GM23338 (cell line): ENCODE measurements around the gene ENOX2. TPM values are rescaled to one million over a fixed set of nuclear protein-coding genes. Genes with fewer than 3 reads are reported as not detected.

Experiments
- ATAC-seq: fragments of 200-7000 bp; cut with Tn5 transposase; 3 replicates; pipeline ENCODE4 v1.9.1; 2020
- DNase-seq: peaks from one replicate; pipeline ENCODE4 v3.0.0-alpha.2; 2015; ENCODE audit warnings: low spot score
- H2AFZ ChIP-seq: fragments of 200-600 bp; sonication (generic); 2 replicates; pipeline ENCODE4 v1.8.0; 2016; ENCODE audit warnings: antibody characterized with exemption, mild to moderate bottlenecking, moderate library complexity
- H3F3A ChIP-seq: fragments of 200-600 bp; sonication (generic); replicated peaks from 2 replicates; pipeline ENCODE4 v1.8.0; 2017; ENCODE audit warnings: antibody characterized with exemption, mixed run types, low read depth
- H3K27ac ChIP-seq: fragments of 200-600 bp; sonication (generic); 2 replicates; pipeline ENCODE4 v1.6.1; 2016; ENCODE audit warnings: low read depth
- H3K27me3 ChIP-seq: fragments of 200-600 bp; sonication (generic); 2 replicates; pipeline ENCODE4 v1.8.0; 2016; ENCODE audit warnings: mild to moderate bottlenecking, mixed run types, moderate library complexity; ENCODE audit not compliant: insufficient read depth
- H3K36me3 ChIP-seq: fragments of 200-600 bp; sonication (generic); 2 replicates; pipeline ENCODE4 v1.8.0; 2016; ENCODE audit warnings: mild to moderate bottlenecking; ENCODE audit not compliant: insufficient read depth
- H3K4me1 ChIP-seq: fragments of 200-600 bp; sonication (generic); 2 replicates; pipeline ENCODE4 v1.8.0; 2016; ENCODE audit warnings: mild to moderate bottlenecking, moderate library complexity; ENCODE audit not compliant: insufficient read depth
- H3K4me2 ChIP-seq: fragments of 200-600 bp; sonication (generic); 2 replicates; pipeline ENCODE4 v1.7.1; 2017; ENCODE audit warnings: mixed run types
- H3K4me3 ChIP-seq: fragments of 200-600 bp; sonication (generic); 2 replicates; pipeline ENCODE4 v1.6.1; 2016; ENCODE audit warnings: mixed run types
- H3K79me2 ChIP-seq: fragments of 200-600 bp; sonication (generic); replicated peaks from 2 replicates; pipeline ENCODE4 v1.8.0; 2017; ENCODE audit warnings: mild to moderate bottlenecking; ENCODE audit not compliant: insufficient read depth
- H3K9me2 ChIP-seq: fragments of 200-600 bp; sonication (generic); 2 replicates; pipeline ENCODE4 v1.8.0; 2017; ENCODE audit not compliant: insufficient read depth
- H4K20me1 ChIP-seq: fragments of 200-600 bp; sonication (generic); replicated peaks from 2 replicates; pipeline ENCODE4 v1.8.0; 2017; ENCODE audit warnings: mild to moderate bottlenecking; ENCODE audit not compliant: insufficient read depth
- H3K27ac Mint-ChIP-seq: 2 replicates; pipeline ENCODE4 v1.8.0; 2020; ENCODE audit warnings: inconsistent platforms, mild to moderate bottlenecking, moderate library complexity, mixed read lengths
- H3K27me3 Mint-ChIP-seq: 3 replicates; pipeline ENCODE4 v1.8.0; 2022; ENCODE audit warnings: low read depth, mild to moderate bottlenecking, moderate library complexity, mixed read lengths, inconsistent platforms; ENCODE audit not compliant: insufficient read depth, poor library complexity
- H3K36me3 Mint-ChIP-seq: 3 replicates; pipeline ENCODE4 v1.8.0; 2021; ENCODE audit warnings: low read depth, mild to moderate bottlenecking, inconsistent platforms, moderate library complexity, mixed read lengths
- H3K4me1 Mint-ChIP-seq: 3 replicates; pipeline ENCODE4 v1.8.0; 2020; ENCODE audit warnings: mild to moderate bottlenecking, inconsistent platforms, mixed read lengths
- H3K4me3 Mint-ChIP-seq: 3 replicates; pipeline ENCODE4 v1.8.0; 2021; ENCODE audit warnings: moderate library complexity, mild to moderate bottlenecking, inconsistent platforms, mixed read lengths
- H3K9me3 Mint-ChIP-seq: 3 replicates; pipeline ENCODE4 v1.8.0; 2020; ENCODE audit warnings: moderate library complexity, mild to moderate bottlenecking, inconsistent platforms, mixed read lengths
- CREB1 ChIP-seq: fragments of 250-450 bp; sonication (Bioruptor Pico); IDR thresholded peaks from 2 replicates; pipeline ENCODE4 v1.5.0; 2020; ENCODE audit warnings: low read depth, mild to moderate bottlenecking, moderate library complexity
- EZH2phosphoT487 ChIP-seq: fragments of 200-600 bp; sonication (generic); IDR thresholded peaks from one replicate; pipeline ENCODE4 v1.8.1; 2018; ENCODE audit warnings: antibody characterized with exemption; ENCODE audit not compliant: unreplicated experiment
- JUNB ChIP-seq: IDR thresholded peaks from one replicate; pipeline ENCODE4 v1.6.1; 2016; ENCODE audit warnings: antibody characterized with exemption; ENCODE audit not compliant: unreplicated experiment
- NANOG ChIP-seq: IDR thresholded peaks from 2 replicates; pipeline ENCODE4 v1.6.1; 2016; ENCODE audit warnings: antibody characterized with exemption, borderline replicate concordance
- POLR2AphosphoS5 ChIP-seq: IDR thresholded peaks from 2 replicates; pipeline ENCODE4 v1.6.1; 2016; ENCODE audit warnings: antibody characterized with exemption, low read depth
- STAT1 ChIP-seq: IDR thresholded peaks from one replicate; pipeline ENCODE4 v1.6.1; 2016; ENCODE audit warnings: antibody characterized with exemption; ENCODE audit not compliant: unreplicated experiment
- ZNF331 ChIP-seq: fragments of 250-450 bp; sonication (Bioruptor Pico); IDR thresholded peaks from 2 replicates; pipeline ENCODE4 v1.5.0; 2020; ENCODE audit warnings: low read depth, mild to moderate bottlenecking, moderate library complexity
- polyA plus RNA-seq: library from polyadenylated mRNA; unstranded; fragments of >200 nt; fragmentation: Nextera tagmentation; extraction: Ambion mirVana; gene quantifications from 2 replicates; pipeline ENCODE4 v1.2.1, GENCODE V29; 2016
- total RNA-seq: library from RNA; depleted of rRNA; stranded (reverse); fragments of >200 nt; shearing (Covaris generic); gene quantifications from 2 replicates; pipeline ENCODE4 v1.2.3, GENCODE V29; 2014
- TF ChIP-seq, protein P1 (sequence below): IDR thresholded peaks from 2 replicates; pipeline ENCODE4 v1.6.1; 2016; ENCODE audit warnings: antibody characterized with exemption
- TF ChIP-seq, protein P2 (sequence below), 2 experiments: fragments of 200-600 bp in 1 of 2; sonication (generic) in 1 of 2; conservative IDR thresholded peaks; 2 replicates each; pipeline versions ENCODE4 v1.5.1 to v1.6.1; 2016 to 2017; ENCODE audit warnings: antibody characterized with exemption in 2 of 2, low read depth in 2 of 2, mild to moderate bottlenecking in 2 of 2, moderate library complexity in 1 of 2
- TF ChIP-seq, protein P3 (sequence below): IDR thresholded peaks from one replicate; pipeline ENCODE4 v1.6.1; 2018; ENCODE audit warnings: antibody characterized with exemption; ENCODE audit not compliant: unreplicated experiment

ENOX2 gene
- total and polyA plus RNA-seq, 2 experiments from 2014 or later: 9.6 to 11.2 TPM

DNA sequence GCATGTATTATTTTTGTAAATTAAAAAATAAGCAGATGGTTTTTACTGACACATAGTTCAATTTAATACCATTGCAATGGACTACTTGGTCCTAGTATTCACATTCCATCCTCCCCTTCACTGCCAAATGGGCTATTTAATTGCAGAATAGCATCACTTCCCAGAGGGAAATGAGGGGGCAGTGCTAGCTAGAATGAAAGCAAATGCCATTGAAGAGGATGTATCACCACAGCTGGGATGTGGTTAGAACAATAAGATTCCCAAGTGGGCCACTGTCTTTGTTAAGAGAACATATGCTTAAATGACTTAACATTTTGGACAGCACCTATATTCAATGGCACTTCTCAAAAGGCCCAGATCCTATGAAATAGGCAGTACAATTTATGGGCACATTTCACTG, 276.5 kb downstream of the ENOX2 start (continued):
- TF ChIP-seq ZNF331 (CRISPR knock-in tag) (no peak), POLR2AphosphoS5 (no peak), STAT1 (no peak), EZH2phosphoT487 (no peak), NANOG (no peak), JUNB (no peak)
- TF ChIP-seq, protein P1, sequence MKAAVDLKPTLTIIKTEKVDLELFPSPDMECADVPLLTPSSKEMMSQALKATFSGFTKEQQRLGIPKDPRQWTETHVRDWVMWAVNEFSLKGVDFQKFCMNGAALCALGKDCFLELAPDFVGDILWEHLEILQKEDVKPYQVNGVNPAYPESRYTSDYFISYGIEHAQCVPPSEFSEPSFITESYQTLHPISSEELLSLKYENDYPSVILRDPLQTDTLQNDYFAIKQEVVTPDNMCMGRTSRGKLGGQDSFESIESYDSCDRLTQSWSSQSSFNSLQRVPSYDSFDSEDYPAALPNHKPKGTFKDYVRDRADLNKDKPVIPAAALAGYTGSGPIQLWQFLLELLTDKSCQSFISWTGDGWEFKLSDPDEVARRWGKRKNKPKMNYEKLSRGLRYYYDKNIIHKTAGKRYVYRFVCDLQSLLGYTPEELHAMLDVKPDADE: no peak
- TF ChIP-seq, protein P2, sequence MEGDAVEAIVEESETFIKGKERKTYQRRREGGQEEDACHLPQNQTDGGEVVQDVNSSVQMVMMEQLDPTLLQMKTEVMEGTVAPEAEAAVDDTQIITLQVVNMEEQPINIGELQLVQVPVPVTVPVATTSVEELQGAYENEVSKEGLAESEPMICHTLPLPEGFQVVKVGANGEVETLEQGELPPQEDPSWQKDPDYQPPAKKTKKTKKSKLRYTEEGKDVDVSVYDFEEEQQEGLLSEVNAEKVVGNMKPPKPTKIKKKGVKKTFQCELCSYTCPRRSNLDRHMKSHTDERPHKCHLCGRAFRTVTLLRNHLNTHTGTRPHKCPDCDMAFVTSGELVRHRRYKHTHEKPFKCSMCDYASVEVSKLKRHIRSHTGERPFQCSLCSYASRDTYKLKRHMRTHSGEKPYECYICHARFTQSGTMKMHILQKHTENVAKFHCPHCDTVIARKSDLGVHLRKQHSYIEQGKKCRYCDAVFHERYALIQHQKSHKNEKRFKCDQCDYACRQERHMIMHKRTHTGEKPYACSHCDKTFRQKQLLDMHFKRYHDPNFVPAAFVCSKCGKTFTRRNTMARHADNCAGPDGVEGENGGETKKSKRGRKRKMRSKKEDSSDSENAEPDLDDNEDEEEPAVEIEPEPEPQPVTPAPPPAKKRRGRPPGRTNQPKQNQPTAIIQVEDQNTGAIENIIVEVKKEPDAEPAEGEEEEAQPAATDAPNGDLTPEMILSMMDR (conservative IDR thresholded peaks at IDR 0.05; ENCODE audit: low read depth in 2 of 2): no peak

DNA sequence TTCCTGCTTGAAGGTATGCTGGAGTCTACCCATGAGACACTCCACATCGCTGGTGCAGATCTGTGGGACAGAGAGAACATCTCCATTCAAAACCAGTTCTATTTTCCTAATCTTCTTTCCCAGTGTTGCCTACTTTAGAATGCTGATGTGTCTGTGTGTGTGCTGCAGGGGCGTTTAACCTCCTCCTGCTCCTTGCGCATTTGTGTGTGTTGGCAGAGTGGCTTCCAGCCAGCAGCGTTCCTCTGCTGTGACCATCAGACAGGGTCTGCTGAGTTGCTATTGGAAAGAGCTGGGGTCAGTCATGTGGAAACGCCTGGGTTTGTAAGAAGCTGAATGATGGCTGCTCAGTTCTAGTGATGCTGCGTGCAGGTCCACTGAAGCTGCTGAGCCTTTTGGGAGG, 277.6 kb downstream of the ENOX2 start:
- Mint-ChIP-seq H3K9me3 (no peaks in the 10 kb centered on the region), H3K4me3 (no peak overlapping the region), H3K4me1 (peaks cover 28% of the 10 kb centered on the region), H3K27ac (no peak overlapping the region), H3K27me3 (peaks cover 2% of the 10 kb centered on the region), H3K36me3 (no peaks in the 10 kb centered on the region)
- Histone ChIP-seq H3K9me2 (no peaks in the 10 kb centered on the region), H3F3A (no peaks in the 10 kb centered on the region), H3K4me2 (no peak overlapping the region), H3K27ac (no peak overlapping the region), H3K36me3 (no peaks in the 10 kb centered on the region), H3K4me1 (peaks cover 14% of the 10 kb centered on the region), H2AFZ (no peak overlapping the region), H3K27me3 (no peaks in the 10 kb centered on the region), H3K79me2 (no peaks in the 10 kb centered on the region), H4K20me1 (no peaks in the 10 kb centered on the region), H3K4me3 (no peak overlapping the region)
- no peak for ATAC-seq
- no peak for DNase-seq
- TF ChIP-seq EZH2phosphoT487 (no peak), ZNF331 (CRISPR knock-in tag) (no peak), NANOG (no peak), POLR2AphosphoS5 (no peak), CREB1 (no peak)
- TF ChIP-seq, protein P3, sequence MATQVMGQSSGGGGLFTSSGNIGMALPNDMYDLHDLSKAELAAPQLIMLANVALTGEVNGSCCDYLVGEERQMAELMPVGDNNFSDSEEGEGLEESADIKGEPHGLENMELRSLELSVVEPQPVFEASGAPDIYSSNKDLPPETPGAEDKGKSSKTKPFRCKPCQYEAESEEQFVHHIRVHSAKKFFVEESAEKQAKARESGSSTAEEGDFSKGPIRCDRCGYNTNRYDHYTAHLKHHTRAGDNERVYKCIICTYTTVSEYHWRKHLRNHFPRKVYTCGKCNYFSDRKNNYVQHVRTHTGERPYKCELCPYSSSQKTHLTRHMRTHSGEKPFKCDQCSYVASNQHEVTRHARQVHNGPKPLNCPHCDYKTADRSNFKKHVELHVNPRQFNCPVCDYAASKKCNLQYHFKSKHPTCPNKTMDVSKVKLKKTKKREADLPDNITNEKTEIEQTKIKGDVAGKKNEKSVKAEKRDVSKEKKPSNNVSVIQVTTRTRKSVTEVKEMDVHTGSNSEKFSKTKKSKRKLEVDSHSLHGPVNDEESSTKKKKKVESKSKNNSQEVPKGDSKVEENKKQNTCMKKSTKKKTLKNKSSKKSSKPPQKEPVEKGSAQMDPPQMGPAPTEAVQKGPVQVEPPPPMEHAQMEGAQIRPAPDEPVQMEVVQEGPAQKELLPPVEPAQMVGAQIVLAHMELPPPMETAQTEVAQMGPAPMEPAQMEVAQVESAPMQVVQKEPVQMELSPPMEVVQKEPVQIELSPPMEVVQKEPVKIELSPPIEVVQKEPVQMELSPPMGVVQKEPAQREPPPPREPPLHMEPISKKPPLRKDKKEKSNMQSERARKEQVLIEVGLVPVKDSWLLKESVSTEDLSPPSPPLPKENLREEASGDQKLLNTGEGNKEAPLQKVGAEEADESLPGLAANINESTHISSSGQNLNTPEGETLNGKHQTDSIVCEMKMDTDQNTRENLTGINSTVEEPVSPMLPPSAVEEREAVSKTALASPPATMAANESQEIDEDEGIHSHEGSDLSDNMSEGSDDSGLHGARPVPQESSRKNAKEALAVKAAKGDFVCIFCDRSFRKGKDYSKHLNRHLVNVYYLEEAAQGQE: no peak
